HG03571 (cell line): ENCODE data around the gene SLC38A11.

Experiments
- ATAC-seq: cut with Tn5 transposase; IDR thresholded peaks from one replicate; pipeline ENCODE4 v1.9.1; 2021; ENCODE audit not compliant: unreplicated experiment

SLC38A11 gene

GRCh38 chr2:164972216-164972615 lies 16.9 kb upstream of the SLC38A11 start:
- ATAC-seq, result no peak

- ATAC-seq, result no peak
Measured at GRCh38 chr2:164969909-164970690, 14.8 kb upstream of the SLC38A11 start.

GRCh38 chr2:164967781-164968228 lies 12.5 kb upstream of the SLC38A11 start:
- ATAC-seq, result no peak

- ATAC-seq, result no peak
Measured at GRCh38 chr2:164967361-164967760, 12.0 kb upstream of the SLC38A11 start.

- no peak for ATAC-seq
Measured at GRCh38 chr2:164964700-164965099, 9.4 kb upstream of the SLC38A11 start.

GRCh38 chr2:164960159-164960558 lies 4.8 kb upstream of the SLC38A11 start:
- no peak for ATAC-seq

GRCh38 chr2:164954186-164954585 lies 1.1 kb downstream of the SLC38A11 start:
- ATAC-seq, result no peak

GRCh38 chr2:164953279-164953678 lies 2.0 kb downstream of the SLC38A11 start:
- ATAC-seq, result no peak

GRCh38 chr2:164952057-164952702 lies 3.1 kb downstream of the SLC38A11 start:
- ATAC-seq, result no peak

- ATAC-seq, result no peak
Measured at GRCh38 chr2:164948540-164948939, 6.8 kb downstream of the SLC38A11 start.

GRCh38 chr2:164947281-164947680 lies 8.0 kb downstream of the SLC38A11 start:
- ATAC-seq, result no peak

GRCh38 chr2:164943289-164943688 lies 12.0 kb downstream of the SLC38A11 start:
- no peak for ATAC-seq

GRCh38 chr2:164937864-164938401 lies 17.4 kb downstream of the SLC38A11 start:
- no peak for ATAC-seq

- ATAC-seq, result no peak
Measured at GRCh38 chr2:164935118-164936101, 19.9 kb downstream of the SLC38A11 start.

- no peak for ATAC-seq
Measured at GRCh38 chr2:164934401-164935117, 20.8 kb downstream of the SLC38A11 start.

- no peak for ATAC-seq
Measured at GRCh38 chr2:164933671-164934189, 21.6 kb downstream of the SLC38A11 start.

GRCh38 chr2:164932377-164932776 lies 22.9 kb downstream of the SLC38A11 start:
- ATAC-seq, result no peak

- ATAC-seq, result no peak
Measured at GRCh38 chr2:164928101-164928673, 27.1 kb downstream of the SLC38A11 start.

GRCh38 chr2:164922134-164922533 lies 33.2 kb downstream of the SLC38A11 start:
- no peak for ATAC-seq

- no peak for ATAC-seq
Measured at GRCh38 chr2:164920430-164920829, 34.9 kb downstream of the SLC38A11 start.
